GM20431 (cell line): ENCODE measurements around the gene POLE.

Experiments used
- in situ Hi-C: fragments of 300-500 bp; cut with MseI, MboI; formaldehyde crosslinking; loops from one replicate; pipeline ENCODE4 v1.15.0; 2020; ENCODE audit warnings: low sequenced_read_pairs; ENCODE audit not compliant: unreplicated experiment

The POLE gene

GRCh38 chr12:132634411-132634990 lies 52.6 kb downstream of the POLE start:
- in situ Hi-C loops: no loop called here

DNA sequence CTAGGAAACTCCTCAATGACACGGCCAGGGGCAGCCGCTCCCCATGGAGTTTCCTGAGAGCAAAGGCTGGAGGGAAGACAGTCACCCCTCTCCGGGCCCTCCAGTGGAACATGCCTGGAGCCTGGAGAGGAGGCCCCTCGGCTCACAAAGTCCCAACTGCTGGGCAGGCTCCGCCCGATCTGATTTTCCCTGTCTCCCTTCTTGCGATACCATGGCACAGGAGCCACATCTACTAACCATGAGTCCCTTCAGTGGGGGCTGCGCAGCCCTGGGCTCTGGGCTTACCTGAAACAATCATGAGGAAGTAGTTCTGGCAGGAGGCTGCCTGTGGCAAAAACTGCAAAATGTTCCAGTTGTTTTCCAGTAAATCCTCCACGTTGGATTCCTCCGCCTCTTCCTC lies 53.2 kb downstream of the POLE start:
- in situ Hi-C loops: no loop called here

DNA sequence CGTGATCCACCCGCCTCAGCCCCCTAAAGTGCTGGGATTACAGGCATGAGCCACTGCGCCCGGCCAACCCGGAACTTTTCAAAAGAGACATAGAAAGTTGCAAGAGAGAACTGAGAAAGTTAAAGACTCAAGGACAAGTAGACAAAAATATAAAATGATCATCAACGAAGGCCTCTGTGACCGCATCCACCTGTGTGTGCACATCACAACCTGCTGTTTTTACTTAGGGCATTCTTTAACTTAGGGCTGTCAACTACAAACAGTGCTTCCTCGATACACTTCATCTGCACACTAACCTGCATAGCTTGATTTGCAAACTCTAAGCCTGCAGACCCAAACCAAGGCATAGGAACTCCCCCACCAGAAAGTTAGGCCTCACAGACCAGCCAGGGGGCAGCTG lies 53.7 kb downstream of the POLE start:
- in situ Hi-C loops: no loop called here

DNA sequence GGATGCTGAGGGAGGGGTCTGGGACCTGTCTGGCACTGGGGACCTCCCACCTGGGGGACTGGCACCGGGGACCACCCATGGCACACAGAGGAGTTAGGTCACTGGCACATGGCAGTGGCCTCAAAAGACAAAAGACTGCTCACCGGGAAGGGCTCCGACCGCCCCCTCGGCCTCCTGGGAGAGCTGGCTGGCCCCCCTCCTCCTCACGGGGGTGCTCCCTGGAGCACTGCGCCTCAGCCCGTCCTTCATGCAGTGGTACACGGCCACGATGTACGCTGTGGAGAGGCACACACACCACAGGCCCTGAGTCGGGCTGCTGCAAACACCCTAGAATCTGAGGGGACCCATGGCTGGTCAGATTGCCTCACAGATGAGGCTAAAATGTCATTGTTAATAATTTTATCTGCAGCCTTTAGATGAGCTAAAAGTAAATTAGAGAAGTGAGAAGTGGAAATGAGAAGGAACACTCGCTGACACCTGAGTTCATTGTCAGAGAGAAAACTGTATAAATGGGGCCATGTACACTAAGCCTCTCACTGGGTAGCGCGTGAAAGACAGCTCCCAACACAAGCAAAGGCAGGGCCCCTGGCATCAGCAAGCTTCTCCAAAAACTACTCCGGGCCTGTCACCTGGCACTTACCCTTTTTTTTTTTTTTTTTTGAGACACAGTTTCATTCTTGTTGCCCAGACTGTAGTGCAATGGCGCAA lies 54.5 kb downstream of the POLE start:
- in situ Hi-C loops: no loop called here

GRCh38 chr12:132631666-132632065 lies 55.5 kb downstream of the POLE start:
- in situ Hi-C loops: no loop called here

GRCh38 chr12:132630672-132631071 lies 56.5 kb downstream of the POLE start:
- in situ Hi-C loops: no loop called here

DNA sequence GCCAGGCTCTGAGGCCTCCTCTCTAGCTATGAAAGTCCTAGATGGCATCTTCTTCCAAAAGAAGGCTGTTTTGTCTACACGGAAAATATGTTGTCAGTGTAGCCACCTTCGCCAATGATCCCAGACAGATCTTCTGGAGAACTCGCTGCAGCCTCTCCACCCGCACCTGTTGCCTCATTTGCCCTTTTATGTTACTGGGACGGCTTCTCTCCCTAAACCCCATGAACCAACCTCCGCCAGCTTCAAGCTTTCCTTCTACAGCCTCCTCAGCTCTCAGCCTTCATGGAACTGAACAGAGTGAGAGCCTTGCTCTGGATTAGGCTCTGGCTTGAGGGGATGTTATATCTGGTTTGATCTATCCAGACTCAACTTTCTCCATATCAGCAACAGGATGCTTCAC lies 57.8 kb downstream of the POLE start:
- in situ Hi-C loops: no loop called here

DNA sequence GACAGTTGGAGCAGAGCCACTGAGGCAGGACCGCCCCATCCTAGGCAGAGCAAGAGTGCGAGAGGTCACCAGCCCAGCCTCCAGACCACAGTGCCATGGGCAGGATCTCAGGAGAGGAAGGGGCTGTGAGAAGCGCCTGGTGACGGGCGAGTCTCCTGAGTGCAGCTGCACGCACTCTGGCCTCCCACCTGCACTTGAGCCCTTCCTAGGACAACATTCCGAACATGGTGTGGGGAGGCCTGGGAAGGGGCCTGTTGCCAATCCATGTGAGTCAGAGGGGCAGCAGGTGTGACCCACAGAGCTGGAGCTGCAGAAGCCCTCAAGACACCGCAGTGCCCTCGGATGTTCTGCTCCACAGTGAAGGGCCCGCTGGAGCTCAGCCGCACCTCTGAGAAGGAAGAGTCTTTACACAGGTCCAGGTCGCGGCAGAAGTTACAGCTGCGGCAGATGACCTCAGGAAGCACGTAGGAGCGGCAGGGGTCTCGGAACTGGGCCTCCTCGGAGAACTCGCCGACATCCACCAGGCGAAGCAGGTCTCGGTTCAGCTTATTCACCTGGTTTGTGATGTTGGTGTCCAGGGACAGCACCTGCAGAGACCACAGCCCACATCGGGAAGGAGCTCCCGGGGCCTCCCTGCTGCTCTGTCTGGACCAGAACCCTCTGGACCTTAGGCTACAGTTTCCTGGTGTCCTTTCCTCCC lies 61.3 kb downstream of the POLE start:
- in situ Hi-C loops: no loop called here

DNA sequence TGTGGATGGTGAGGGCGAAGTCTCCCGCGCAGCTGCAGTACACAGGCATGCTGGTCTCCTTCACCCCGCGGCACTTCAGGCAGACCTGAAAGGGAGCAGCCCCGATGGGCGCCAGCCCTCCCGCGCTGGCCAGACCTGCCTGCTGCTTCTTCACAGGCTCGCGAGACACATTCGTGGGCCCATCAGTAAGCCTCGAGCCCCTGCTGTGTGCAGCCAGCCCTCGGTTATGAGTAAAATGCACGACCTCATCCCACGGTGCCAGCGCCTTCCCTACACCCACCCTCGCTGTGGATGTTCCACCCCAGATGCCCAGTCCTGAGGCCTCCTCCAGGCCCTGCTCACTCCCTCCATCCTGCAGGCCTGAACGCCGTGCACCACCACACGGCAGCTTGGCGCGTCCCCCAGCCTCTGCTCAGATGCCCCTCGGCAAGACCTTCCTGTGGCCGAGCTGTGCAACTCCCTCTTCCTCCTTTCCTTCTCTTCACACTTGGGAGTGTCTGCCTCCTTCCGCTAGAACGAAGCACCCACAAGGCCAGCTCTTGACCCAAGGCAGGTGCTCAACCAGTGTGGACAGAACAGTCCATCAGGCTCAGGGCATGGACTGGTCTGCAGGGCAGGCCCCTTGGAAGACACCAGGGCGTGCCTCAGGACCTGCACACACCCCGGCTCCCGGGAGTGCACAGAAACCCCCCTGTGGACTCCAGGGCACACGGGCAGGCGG lies 62.1 kb downstream of the POLE start:
- in situ Hi-C loops: no loop called here

DNA sequence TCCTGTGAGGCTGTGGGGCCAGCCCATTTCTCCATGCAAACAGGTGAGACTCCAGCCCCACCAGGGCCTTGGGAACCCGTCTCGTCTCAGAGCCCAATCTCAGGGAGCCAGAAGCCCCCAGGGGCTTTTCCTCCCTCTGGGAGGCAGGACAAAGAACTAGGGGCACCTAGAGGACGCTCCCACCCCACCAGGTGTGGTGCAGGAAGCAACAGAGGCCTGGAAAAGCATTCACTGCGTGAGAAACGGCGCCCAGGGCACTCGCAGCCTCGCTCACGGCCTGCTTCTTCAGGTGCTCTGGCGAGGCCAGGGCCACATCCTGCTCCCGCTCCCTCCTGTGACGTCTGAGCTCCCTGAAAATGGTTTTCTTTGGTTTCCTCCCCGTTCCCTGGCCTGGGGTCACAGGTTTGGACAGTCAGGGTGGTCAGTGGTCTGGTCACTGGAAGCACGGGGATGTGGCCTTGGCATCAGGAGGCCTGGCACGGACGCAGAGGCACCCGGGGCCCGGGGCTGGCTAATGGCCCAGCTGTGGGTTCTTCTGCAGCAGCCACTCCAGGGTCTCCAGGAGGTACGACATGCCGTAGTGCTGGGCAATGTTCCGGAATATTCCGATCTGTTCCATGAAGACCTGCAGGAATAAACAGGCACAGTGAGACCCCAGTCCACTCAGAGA lies 62.8 kb downstream of the POLE start:
- in situ Hi-C loops: no loop called here

DNA sequence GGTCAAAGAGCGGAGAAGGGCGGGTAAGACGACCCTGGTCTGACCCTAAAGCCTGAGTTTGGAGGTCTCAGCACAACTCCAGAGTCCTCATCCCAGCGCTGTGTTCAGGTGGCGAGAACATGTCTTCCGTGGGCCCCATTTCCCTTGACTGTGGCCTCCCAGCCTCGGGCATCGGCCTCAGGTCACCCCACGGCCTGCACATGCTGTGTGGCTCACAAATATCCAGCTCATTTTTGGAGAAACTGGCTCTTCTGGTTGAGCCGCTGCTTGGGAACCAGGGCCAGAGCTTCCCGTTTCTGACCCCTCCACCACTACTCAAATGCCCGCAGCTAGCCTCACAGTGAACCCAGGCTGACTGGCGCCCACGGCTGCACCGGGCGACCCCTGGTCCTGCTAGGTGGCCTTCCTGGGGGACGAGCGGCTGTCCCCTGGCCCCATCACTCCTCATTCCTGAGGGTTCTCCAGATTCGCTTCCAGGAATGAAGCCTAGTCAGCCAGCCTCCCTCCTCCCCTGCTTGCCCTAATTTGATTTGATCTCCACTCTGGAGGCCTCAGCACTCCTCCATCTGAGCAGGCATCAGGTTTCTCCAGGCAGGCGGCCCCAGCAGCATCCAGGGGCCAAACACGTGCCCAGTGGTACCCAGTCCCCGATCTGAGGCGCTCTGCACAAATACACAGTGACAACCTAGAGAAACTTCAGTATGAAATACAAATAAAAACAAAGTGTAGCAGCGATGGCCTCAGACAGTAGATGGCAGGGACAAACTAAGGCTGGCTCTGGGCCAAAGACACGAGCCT lies 63.9 kb downstream of the POLE start:
- in situ Hi-C loops: no loop called here

DNA sequence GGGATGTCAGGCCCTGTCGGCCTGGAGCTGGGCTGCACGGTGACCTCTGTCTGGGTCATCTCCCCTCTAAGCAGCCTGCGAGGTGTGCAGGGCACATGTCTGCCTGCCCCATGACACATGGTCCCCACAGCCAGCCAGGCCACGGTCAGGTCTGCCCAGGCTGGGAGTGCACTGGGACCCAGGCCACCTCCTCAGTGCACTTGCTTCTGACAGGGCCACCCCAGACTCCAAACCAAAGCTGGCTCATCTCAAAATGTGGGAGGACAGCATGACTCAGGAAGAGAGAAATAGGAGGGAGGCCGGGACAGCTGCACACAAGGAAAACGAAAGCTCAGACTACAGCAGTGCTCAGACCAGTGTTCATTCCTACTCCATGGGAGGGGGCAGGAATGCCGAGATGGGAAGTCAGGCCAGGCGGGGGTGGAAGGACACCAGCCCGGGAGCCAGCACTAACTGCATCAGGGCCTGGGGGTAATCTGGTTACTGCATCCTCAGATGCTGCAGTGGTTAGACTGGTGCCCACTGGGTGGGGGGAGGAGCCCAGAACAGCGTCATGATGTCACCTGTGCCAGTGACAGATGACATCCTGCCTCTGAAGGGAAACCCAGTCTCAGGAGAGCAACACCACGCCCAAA lies 64.6 kb downstream of the POLE start:
- in situ Hi-C loops: no loop called here

- in situ Hi-C loops: no loop called here
Observed at GRCh38 chr12:132621657-132622435, 65.3 kb downstream of the POLE start.

DNA sequence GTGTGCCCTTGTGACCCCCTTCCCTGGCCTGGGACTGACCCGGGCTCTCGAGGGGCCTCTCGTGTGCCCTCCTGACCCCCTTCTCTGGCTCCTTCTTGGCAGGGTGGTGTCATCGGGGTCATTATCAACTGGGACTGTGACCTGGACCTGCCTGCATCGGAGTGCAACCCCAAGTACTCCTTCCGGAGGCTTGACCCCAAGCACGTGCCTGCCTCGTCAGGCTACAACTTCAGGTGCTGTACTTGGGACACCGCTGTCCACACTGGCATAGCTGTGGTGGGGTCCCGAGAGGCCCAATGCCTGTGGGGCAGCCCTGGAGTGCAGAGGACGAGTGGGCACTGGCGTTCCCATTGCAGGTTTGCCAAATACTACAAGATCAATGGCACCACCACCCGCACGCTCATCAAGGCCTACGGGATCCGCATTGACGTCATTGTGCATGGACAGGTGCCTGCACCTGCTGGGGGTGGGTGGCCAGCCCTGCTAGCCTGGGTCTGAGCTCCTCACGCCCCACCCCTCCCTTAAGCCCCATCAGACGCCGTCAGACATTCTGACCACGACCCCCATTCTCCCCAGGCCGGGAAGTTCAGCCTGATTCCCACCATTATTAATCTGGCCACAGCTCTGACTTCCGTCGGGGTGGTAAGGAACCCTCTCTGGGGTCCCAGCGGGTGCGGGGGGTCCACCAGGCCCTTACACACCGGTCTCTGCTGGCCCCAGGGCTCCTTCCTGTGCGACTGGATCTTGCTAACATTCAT lies 66.1 kb downstream of the POLE start:
- in situ Hi-C loops: no loop called here

GRCh38 chr12:132620113-132620898 lies 66.8 kb downstream of the POLE start:
- in situ Hi-C loops: no loop called here

DNA sequence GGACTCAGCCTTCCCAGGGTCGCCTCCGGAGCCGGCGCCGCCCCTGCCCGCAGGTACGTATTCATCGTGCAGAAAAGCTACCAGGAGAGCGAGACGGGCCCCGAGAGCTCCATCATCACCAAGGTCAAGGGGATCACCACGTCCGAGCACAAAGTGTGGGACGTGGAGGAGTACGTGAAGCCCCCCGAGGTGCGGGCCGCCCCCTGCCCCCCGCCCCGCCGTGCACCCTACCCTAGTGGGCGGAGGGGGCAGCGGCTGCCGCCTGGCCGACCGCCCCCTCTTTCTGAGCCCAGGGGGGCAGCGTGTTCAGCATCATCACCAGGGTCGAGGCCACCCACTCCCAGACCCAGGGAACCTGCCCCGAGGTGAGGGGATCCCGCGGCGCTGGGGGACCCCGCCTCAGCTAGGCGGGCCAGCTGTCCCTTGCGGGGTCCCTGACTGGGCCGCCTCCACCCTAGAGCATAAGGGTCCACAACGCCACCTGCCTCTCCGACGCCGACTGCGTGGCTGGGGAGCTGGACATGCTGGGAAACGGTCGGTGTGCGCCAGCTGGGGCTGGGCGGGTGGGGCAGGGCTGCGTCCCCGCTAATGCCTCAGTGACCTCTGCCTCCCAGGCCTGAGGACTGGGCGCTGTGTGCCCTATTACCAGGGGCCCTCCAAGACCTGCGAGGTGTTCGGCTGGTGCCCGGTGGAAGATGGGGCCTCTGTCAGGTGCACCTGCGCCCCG lies 67.6 kb downstream of the POLE start:
- in situ Hi-C loops: no loop called here
